Pons (tissue), 1 donor: ENCODE data around the gene SLC49A3.

Source experiments
- DNase-seq: peaks from one replicate; pipeline ENCODE4 v3.0.0-alpha.2; 2016; ENCODE audit warnings: low spot score

SLC49A3 gene

DNA sequence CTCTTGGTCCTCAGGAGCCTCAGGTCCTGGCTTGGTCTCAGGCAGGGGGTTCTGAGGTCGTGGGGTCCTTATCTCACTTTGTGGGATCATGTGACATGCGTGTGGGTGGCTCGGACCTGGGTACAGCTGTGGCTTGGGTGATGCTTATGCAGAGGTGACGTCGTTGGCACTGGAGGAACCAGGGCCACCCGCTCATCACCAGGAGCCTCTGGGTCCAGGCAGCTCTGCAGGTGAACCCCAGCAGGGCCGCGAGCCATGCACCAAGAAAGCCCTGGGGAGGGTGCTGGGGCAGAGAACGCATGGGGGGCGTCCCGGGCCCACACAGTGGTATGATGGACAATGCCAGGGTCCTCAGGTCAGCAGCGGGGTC is 23.6 kb downstream of the SLC49A3 start:
- no peak for DNase-seq

- DNase-seq, result no peak
These were observed 24.2 kb downstream of the SLC49A3 start for GRCh38 chr4:664713-665231.

GRCh38 chr4:663438-664428 is 25.2 kb downstream of the SLC49A3 start:
- DNase-seq, result no peak

GRCh38 chr4:663046-663437 is 25.9 kb downstream of the SLC49A3 start:
- no peak for DNase-seq

DNA sequence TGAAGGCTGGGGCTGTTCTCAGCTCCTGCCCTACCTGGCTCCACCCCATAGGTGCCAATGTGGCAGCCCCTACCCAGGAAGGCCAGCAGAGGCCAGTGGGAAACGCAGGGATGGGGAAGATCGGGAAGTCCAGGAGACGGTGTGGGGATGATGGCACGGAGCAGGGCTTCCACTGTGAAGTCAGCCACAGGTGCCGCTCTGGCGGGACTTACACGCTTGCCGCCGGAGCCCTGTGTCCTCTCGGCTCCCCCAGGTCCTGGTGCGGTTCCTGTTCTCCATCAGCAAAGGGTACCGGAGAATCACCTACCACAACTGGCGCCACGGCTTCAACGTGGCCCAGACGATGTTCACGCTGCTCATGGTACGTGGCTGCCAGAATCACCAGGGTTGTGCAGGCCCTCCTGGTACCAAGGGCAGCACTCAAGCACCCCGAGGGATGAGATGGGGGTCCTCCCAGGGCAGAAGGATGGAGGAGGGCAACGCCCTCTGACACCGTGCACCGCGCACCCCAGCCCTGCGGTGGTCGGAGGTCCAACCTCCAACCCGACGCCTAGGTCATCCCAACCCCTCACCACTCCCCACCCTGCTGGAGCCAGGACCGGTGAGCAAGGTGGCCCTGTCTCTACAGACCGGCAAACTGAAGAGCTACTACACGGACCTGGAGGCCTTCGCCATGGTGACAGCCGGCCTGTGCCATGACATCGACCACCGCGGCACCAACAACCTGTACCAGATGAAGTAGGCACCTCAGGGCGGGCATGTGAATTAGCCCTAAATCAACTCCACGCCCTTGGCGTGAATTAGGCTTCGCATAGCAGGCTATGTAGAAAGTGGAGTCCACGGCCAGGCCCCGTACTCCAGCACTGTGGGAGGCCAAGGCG is 26.8 kb downstream of the SLC49A3 start:
- DNase-seq, result no peak

DNA sequence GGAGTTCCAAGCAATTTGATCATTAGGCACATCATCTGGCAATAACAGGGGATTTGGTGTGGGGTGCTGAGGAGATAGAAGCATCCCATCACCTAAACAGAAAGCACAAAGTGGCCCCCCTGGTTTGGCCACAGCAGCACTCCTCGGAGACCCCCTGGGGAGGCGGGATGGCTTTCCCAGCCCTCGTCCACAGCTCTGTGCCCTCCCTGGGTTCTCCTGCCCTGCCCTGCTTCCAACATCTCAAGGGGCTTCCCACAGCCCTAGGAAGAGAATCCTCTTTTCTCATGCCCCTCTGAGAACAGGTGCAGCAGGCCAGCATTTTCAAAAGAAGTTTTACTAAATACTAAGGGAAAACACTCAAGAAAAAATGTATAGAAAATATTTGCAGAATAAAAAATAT is 27.7 kb downstream of the SLC49A3 start:
- no peak for DNase-seq

DNA sequence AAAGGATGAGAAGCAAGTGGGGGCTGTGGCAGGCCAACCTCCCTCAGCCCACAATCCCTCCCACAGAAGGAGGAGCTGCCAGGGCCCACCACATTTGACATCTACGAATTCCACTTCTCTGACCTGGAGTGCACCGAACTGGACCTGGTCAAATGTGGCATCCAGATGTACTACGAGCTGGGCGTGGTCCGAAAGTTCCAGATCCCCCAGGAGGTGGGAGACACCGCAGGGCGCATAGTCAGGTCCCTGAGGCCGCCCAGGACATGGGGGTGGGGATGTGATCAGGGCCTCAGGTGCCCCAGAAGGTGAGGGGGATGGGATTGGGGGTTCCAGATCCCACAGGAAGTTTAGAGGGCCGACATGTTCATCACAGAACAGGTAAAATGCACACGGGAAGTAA is 28.6 kb downstream of the SLC49A3 start:
- DNase-seq, result no peak

GRCh38 chr4:659851-660250 is 29.1 kb downstream of the SLC49A3 start:
- no peak for DNase-seq

GRCh38 chr4:658681-659667 is 30.0 kb downstream of the SLC49A3 start:
- DNase-seq, result no peak

GRCh38 chr4:657834-658667 is 30.9 kb downstream of the SLC49A3 start:
- DNase-seq, result no peak

DNA sequence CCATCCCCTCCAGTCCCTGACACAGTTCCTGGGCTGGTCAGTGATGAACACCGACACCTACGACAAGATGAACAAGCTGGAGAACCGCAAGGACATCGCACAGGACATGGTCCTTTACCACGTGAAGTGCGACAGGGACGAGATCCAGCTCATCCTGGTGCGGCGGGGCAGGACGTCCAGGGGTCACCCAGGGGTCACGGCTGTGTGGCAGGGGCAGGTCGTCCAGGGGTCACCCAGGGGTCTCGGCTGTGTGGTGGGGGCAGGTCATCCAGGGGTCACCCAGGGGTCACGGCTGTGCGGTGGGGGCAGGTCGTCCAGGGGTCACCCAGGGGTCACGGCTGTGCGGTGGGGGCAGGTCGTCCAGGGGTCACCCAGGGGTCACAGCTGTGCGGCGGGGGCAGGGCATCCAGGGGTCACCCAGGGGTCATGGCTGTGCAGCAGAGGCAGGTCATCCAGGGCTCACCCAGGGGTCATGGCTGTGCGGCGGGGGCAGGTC is 31.6 kb downstream of the SLC49A3 start:
- DNase-seq, result no peak

DNA sequence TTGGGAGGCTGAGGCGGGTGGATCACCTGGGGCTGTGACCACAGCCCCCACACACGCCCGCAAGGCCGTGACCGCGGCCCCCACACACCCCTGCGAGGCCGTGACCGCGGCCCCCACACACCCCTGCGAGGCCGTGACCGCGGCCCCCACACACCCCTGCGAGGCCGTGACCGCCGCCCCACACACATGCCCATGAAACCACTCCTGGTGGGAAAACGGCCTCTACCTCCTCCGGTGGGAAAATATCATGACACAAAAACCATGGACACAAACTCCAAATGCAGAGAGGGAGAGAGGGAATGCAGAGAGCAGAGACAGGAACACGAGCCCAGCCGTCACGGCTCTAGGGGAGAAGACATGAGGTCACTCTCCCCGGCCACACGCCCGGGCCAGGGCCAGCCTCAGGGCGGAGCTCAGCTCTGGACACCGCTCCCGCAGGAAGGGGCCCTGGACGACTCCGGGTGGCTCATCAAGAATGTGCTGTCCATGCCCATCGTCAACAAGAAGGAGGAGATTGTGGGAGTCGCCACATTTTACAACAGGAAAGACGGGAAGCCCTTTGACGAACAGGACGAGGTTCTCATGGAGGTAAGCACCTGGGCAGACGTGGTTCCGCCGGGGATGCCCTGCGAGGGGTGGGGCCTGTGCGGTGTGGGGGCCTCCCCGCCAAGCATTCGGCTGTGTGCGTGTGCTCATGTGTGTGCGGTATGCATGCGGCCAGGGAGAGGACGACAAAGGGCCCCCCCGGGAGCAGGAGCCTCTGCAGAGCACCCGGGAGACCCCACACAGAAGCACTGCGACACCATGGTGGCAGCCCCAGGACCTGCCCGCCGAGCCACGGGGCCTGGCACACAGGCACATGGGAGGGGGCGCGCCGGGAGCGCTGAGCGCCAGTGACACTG is 32.3 kb downstream of the SLC49A3 start:
- DNase-seq, result no peak

DNA sequence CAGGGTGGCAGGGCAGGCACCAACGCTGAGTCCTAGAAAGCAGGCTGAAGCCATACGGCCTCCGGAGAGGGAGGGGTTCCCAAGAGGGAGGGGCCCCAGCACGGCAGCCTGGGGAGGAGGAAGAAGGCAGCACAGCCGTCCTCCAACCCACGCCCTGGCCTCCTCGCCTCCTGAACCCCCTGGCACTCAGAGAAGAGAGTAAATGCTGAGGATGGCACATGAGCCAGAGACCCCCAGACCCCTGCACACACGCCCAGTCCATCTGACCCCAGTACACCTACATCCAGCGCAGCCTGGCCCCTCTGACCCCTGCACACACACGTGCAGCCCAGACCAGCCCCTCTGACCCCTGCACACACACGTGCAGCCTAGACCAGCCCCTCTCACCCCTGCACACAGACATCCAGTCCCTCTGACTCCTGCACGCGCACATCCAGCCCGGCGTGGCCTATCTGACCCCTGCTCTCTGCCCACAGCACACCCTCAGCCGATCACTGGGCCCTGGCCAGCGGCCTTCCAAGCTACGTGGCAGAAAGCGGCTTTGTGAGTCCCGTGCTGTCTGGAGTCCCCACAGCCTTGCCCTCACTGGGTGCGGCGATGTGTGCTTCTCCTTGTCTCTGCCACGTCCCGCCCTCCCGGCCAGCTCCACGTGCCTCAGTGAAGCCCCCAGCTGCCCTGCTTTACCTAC is 33.3 kb downstream of the SLC49A3 start:
- DNase-seq, result no peak

- DNase-seq, result peak; percentile 77
These were observed 34.0 kb downstream of the SLC49A3 start for GRCh38 chr4:654871-655463.

- no peak for DNase-seq
These were observed 34.5 kb downstream of the SLC49A3 start for GRCh38 chr4:654503-654845.

DNA sequence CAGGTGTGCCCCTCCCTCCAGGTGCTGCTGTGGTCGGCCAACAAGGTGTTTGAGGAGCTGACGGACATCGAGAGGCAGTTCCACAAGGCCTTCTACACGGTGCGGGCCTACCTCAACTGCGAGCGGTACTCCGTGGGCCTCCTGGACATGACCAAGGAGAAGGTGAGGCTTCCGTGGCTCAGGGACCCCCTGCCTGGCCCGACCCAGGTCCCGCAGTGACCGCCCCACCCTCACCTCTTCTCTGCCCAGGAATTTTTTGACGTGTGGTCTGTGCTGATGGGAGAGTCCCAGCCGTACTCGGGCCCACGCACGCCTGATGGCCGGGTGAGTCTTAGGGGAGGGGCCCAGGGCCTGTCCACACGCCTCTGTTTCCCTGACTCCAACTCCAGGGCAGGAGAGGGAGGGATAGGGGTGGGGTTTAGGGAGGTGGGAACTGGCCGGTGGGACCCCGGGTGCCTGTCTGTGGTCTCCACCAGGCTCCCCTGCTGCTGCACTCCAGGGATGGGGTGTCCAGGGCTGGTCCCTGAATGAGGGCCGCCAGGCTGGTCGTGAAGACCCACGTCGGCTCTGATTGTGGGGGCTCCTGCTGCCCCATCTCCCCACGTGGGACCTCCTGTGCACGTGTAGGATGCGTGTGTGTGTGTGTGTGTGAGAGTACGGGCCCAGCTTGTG is 35.0 kb downstream of the SLC49A3 start:
- DNase-seq, result no peak

- DNase-seq, result no peak
These were observed 35.7 kb downstream of the SLC49A3 start for GRCh38 chr4:653080-653821.
